HEK293 (cell line): ENCODE measurements around the gene PIM3.

Experiments
- CTCF ChIA-PET: fragments of 350-600 bp; formaldehyde crosslinking; extraction: SDS; loops from one replicate; lab custom pipeline; 2021; ENCODE audit warnings: antibody characterized with exemption; lab: Yijun Ruan, JAX
- POLR2A ChIA-PET: fragments of 300-600 bp; formaldehyde crosslinking; extraction: SDS; loops from one replicate; lab custom pipeline; 2020; ENCODE audit warnings: antibody characterized with exemption, inconsistent platforms; lab: Yijun Ruan, JAX
- H3K27ac ChIP-seq: fragments of 200-500 bp; sonication (Bioruptor generic); 2 replicates; pipeline ENCODE4 v1.5.1; 2014; ENCODE audit warnings: low read depth, low read length, control low read depth, inconsistent platforms; ENCODE audit errors: extremely low read depth
- H3K36me3 ChIP-seq, 2 experiments: fragments of 200-500 bp in 1 of 2; sonication (Bioruptor generic) in 1 of 2; 1 replicate in 1 of 2; 2 replicates in 1 of 2; pipeline ENCODE4 v1.5.1; 2014 to 2017; ENCODE audit warnings: inconsistent platforms in 2 of 2, low read length in 2 of 2; ENCODE audit not compliant: control insufficient read depth in 2 of 2, insufficient read depth in 1 of 2
- H3K4me1 ChIP-seq: fragments of 200-500 bp; sonication (Bioruptor generic); 2 replicates; pipeline ENCODE4 v1.5.1; 2014; ENCODE audit warnings: mild to moderate bottlenecking, low read length, inconsistent platforms; ENCODE audit not compliant: control insufficient read depth, insufficient read depth
- H3K4me3 ChIP-seq: 2 replicates; pipeline ENCODE4 v1.5.1; 2011; ENCODE audit warnings: low read depth, mild to moderate bottlenecking, control low read depth, low read length, moderate library complexity
- H3K9me3 ChIP-seq: fragments of 200-500 bp; sonication (Bioruptor generic); 2 replicates; pipeline ENCODE4 v1.5.1; 2014; ENCODE audit warnings: low read depth, low read length, inconsistent platforms; ENCODE audit not compliant: control insufficient read depth, insufficient read depth
- EGR2 ChIP-seq: fragments of 450-650 bp; formaldehyde crosslinking; IDR thresholded peaks from 2 replicates; pipeline ENCODE4 v1.5.1; 2016; ENCODE audit warnings: low read depth, missing biosample characterization, missing genetic modification characterization
- KLF1 ChIP-seq: fragments of 450-650 bp; formaldehyde crosslinking; IDR thresholded peaks from 2 replicates; pipeline ENCODE4 v1.5.1; 2016; ENCODE audit warnings: missing biosample characterization, missing genetic modification characterization
- PRDM1 ChIP-seq: fragments of 450-650 bp; formaldehyde crosslinking; IDR thresholded peaks from 2 replicates; pipeline ENCODE4; 2016; ENCODE audit warnings: missing biosample characterization, missing genetic modification characterization
- SCRT1 ChIP-seq: fragments of 450-650 bp; formaldehyde crosslinking; IDR thresholded peaks from 2 replicates; pipeline ENCODE4 v1.5.1; 2016; ENCODE audit warnings: missing biosample characterization, missing genetic modification characterization, borderline replicate concordance
- SP3 ChIP-seq: fragments of 450-650 bp; formaldehyde crosslinking; IDR thresholded peaks from 2 replicates; pipeline ENCODE4 v1.5.1; 2016; ENCODE audit warnings: missing biosample characterization, missing genetic modification characterization
- YY2 ChIP-seq: fragments of 450-650 bp; formaldehyde crosslinking; IDR thresholded peaks from 2 replicates; pipeline ENCODE4 v1.5.1; 2016; ENCODE audit warnings: missing biosample characterization, missing genetic modification characterization
- ZFP3 ChIP-seq: fragments of 450-650 bp; formaldehyde crosslinking; IDR thresholded peaks from 2 replicates; pipeline ENCODE4 v1.5.1; 2016; ENCODE audit warnings: low read depth, missing biosample characterization, missing genetic modification characterization
- ZNF423 ChIP-seq: fragments of 450-650 bp; formaldehyde crosslinking; IDR thresholded peaks from 2 replicates; pipeline ENCODE4 v1.5.1; 2016; ENCODE audit warnings: missing biosample characterization, missing genetic modification characterization
- ZNF645 ChIP-seq: fragments of 450-650 bp; formaldehyde crosslinking; IDR thresholded peaks from 2 replicates; pipeline ENCODE4; 2016; ENCODE audit warnings: missing biosample characterization, missing genetic modification characterization
- ZNF654 ChIP-seq: fragments of 450-650 bp; formaldehyde crosslinking; IDR thresholded peaks from 2 replicates; pipeline ENCODE4 v1.5.1; 2016; ENCODE audit warnings: low read depth, missing biosample characterization, missing genetic modification characterization
- ZNF664 ChIP-seq: fragments of 450-650 bp; formaldehyde crosslinking; IDR thresholded peaks from 2 replicates; pipeline ENCODE4 v1.5.1; 2016; ENCODE audit warnings: missing biosample characterization, missing genetic modification characterization
- ZNF701 ChIP-seq: fragments of 450-650 bp; formaldehyde crosslinking; IDR thresholded peaks from 2 replicates; pipeline ENCODE4 v1.5.1; 2016; ENCODE audit warnings: missing biosample characterization, missing genetic modification characterization
- ZNF777 ChIP-seq: fragments of 450-650 bp; formaldehyde crosslinking; IDR thresholded peaks from 2 replicates; pipeline ENCODE4 v1.5.1; 2017; ENCODE audit warnings: missing biosample characterization, missing genetic modification characterization, borderline replicate concordance
- TF ChIP-seq, protein P1 (sequence below): fragments of 450-650 bp; formaldehyde crosslinking; IDR thresholded peaks from 2 replicates; pipeline ENCODE4 v1.5.1; 2016; ENCODE audit warnings: missing biosample characterization, missing genetic modification characterization
- TF ChIP-seq, protein P2 (sequence below): fragments of 450-650 bp; IDR thresholded peaks from 2 replicates; pipeline ENCODE4 v1.5.1; 2018; ENCODE audit warnings: missing biosample characterization, mild to moderate bottlenecking, missing genetic modification characterization
- TF ChIP-seq, protein P3 (sequence below): fragments of 450-650 bp; formaldehyde crosslinking; IDR thresholded peaks from 2 replicates; pipeline ENCODE4 v1.5.1; 2016; ENCODE audit warnings: missing biosample characterization, missing genetic modification characterization, low read depth

The PIM3 gene

DNA sequence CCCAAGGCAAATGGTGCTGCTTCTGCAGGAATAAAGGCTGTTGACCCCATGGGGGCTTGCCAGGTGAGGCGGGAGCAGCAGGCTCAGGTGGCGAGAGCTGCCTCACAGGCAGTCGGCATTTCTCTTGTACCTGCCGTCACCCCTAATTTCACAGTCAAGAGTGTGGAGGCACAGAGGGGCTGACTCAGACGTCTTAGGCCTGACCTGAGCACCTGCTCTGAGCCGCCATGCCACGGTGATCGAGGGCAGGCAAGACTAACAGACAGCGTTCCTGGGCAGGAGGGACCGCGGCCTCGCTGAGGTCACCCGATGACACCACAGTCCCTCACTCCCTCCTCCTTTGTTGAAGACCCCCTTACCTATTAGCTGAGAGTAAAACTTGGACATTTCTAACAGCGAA, 47.5 kb upstream of the PIM3 start (continued):
- TF ChIP-seq, protein P1, sequence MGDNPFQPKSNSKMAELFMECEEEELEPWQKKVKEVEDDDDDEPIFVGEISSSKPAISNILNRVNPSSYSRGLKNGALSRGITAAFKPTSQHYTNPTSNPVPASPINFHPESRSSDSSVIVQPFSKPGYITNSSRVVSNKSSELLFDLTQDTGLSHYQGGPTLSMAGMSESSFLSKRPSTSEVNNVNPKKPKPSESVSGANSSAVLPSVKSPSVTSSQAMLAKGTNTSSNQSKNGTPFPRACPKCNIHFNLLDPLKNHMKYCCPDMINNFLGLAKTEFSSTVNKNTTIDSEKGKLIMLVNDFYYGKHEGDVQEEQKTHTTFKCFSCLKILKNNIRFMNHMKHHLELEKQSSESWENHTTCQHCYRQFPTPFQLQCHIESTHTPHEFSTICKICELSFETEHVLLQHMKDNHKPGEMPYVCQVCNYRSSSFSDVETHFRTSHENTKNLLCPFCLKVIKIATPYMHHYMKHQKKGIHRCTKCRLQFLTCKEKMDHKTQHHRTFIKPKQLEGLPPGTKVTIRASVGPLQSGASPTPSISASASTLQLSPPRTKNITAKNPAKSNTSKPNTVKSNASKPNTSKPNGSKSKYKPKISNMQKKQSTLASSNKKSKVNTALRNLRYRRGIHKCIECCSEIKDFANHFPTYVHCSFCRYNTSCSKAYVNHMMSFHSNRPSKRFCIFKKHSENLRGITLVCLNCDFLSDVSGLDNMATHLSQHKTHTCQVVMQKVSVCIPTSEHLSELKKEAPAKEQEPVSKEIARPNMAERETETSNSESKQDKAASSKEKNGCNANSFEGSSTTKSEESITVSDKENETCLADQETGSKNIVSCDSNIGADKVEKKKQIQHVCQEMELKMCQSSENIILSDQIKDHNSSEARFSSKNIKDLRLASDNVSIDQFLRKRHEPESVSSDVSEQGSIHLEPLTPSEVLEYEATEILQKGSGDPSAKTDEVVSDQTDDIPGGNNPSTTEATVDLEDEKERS (tag by site-specific recombination) = no peak
- TF ChIP-seq ZNF701 (tag by site-specific recombination) = no peak

GRCh38 chr22:49913446-49913845, 47.1 kb upstream of the PIM3 start:
- Histone ChIP-seq H3K9me3 (no peaks in the 10 kb centered on the region), H3K4me1 (no peaks in the 10 kb centered on the region), H3K4me3 (no peak overlapping the region), H3K36me3 (peaks cover 9 to 49% of the 10 kb centered on the region in 2 experiments; a peak in 2 of 3 replicates), H3K27ac (no peak overlapping the region)
- TF ChIP-seq ZNF645 (tag by site-specific recombination) (no peak), ZNF777 (tag by site-specific recombination) (no peak), ZNF423 (tag by site-specific recombination) (no peak), SP3 (no peak), YY2 (no peak)
- TF ChIP-seq, protein P2, sequence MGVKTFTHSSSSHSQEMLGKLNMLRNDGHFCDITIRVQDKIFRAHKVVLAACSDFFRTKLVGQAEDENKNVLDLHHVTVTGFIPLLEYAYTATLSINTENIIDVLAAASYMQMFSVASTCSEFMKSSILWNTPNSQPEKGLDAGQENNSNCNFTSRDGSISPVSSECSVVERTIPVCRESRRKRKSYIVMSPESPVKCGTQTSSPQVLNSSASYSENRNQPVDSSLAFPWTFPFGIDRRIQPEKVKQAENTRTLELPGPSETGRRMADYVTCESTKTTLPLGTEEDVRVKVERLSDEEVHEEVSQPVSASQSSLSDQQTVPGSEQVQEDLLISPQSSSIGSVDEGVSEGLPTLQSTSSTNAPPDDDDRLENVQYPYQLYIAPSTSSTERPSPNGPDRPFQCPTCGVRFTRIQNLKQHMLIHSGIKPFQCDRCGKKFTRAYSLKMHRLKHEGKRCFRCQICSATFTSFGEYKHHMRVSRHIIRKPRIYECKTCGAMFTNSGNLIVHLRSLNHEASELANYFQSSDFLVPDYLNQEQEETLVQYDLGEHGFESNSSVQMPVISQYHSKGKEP = no peak
- TF ChIP-seq, all 188 proteins: peak for 0
- CTCF ChIA-PET = interaction anchor here (0.6 kb wide), 1 partner anchor 368 kb away, joined by 3 read pairs; no protein-coding TSS in a partner anchor
- POLR2A ChIA-PET = no interaction called here

DNA sequence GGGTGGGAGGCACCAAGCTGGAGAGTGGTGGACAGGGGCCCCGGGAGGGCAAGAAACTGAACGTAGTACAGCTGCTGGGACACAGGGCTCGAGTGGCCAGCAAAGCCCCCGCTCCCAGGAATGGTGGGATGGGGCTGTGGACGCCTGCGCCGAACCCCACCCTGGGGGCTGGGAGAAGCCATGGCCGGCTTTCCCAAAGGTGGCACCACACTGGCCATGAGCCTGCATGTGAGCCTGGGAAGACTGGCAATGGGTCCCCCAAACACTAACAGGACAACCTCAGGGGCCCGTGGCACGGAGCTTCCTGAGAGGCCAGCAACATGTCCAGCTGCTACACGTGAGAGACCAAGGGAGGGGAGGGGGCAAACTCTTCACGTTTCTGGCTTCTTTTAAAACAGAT, 46.3 kb upstream of the PIM3 start:
- CTCF ChIA-PET = interaction anchor here (0.6 to 1.3 kb wide), 2 partner anchors 116 to 367 kb away, joined by 3 read pairs; no protein-coding TSS in a partner anchor
- H3K4me3 ChIP-seq = no peak overlapping the region
- H3K4me1 ChIP-seq = no peaks in the 10 kb centered on the region
- no peaks in the 10 kb centered on the region for H3K9me3 ChIP-seq
- H3K27ac ChIP-seq = no peak overlapping the region
- TF ChIP-seq ZNF654 (no peak), ZFP3 (tag by site-specific recombination) (no peak), PRDM1 (no peak), EGR2 (tag by site-specific recombination) (no peak), ZNF664 (tag by site-specific recombination) (no peak), KLF1 (no peak), SCRT1 (tag by site-specific recombination) (no peak)
- TF ChIP-seq, protein P3, sequence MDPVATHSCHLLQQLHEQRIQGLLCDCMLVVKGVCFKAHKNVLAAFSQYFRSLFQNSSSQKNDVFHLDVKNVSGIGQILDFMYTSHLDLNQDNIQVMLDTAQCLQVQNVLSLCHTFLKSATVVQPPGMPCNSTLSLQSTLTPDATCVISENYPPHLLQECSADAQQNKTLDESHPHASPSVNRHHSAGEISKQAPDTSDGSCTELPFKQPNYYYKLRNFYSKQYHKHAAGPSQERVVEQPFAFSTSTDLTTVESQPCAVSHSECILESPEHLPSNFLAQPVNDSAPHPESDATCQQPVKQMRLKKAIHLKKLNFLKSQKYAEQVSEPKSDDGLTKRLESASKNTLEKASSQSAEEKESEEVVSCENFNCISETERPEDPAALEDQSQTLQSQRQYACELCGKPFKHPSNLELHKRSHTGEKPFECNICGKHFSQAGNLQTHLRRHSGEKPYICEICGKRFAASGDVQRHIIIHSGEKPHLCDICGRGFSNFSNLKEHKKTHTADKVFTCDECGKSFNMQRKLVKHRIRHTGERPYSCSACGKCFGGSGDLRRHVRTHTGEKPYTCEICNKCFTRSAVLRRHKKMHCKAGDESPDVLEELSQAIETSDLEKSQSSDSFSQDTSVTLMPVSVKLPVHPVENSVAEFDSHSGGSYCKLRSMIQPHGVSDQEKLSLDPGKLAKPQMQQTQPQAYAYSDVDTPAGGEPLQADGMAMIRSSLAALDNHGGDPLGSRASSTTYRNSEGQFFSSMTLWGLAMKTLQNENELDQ (tag by site-specific recombination) = no peak
- TF ChIP-seq, all 188 proteins: peak for 0
- H3K36me3 ChIP-seq = peaks cover 9 to 44% of the 10 kb centered on the region in 2 experiments; a peak in 2 of 3 replicates
- POLR2A ChIA-PET = no interaction called here
